Thoracic aorta (tissue), 2 donors: Measurements from ENCODE around the gene YBEY. TPM values are rescaled to one million over a fixed set of nuclear protein-coding genes. Genes with fewer than 3 reads are reported as not detected.

Experiments used
- ATAC-seq: fragments of 150-250 bp; one replicate; pipeline ENCODE4 v1.8.0; 2017; ENCODE audit warnings: low read depth; ENCODE audit not compliant: insufficient number of reproducible peaks, low FRiP score
- DNase-seq: peaks from one replicate; pipeline ENCODE4 v3.0.0-alpha.2; 2020; ENCODE audit warnings: low spot score
- H3K27ac ChIP-seq, 2 donors: fragments of 200-600 bp; sonication (generic); 1 replicate in 1 of 2; 2 replicates in 1 of 2; pipeline ENCODE4 v1.5.1; 2016; ENCODE audit warnings: mild to moderate bottlenecking in 2 of 2, moderate library complexity in 2 of 2
- H3K27me3 ChIP-seq: fragments of 200-600 bp; sonication (generic); replicated peaks from 2 replicates; pipeline ENCODE4 v1.6.0; 2016; ENCODE audit warnings: mild to moderate bottlenecking; ENCODE audit not compliant: insufficient read depth
- H3K36me3 ChIP-seq: fragments of 200-600 bp; sonication (generic); one replicate; pipeline ENCODE4 v1.5.1; 2016
- H3K4me1 ChIP-seq, 2 donors: fragments of 200-600 bp; sonication (generic); 1 replicate in 1 of 2; 2 replicates in 1 of 2; pipeline versions ENCODE4 v1.5.1 to v1.6.0; 2016; ENCODE audit warnings: low read depth in 2 of 2, mild to moderate bottlenecking in 1 of 2; ENCODE audit not compliant: control insufficient read depth in 1 of 2
- H3K4me3 ChIP-seq: fragments of 200-600 bp; sonication (generic); 2 replicates; pipeline ENCODE4 v1.5.1; 2016; ENCODE audit warnings: mild to moderate bottlenecking
- H3K9me3 ChIP-seq: fragments of 200-600 bp; sonication (generic); 2 replicates; pipeline ENCODE4 v1.5.1; 2016
- CTCF ChIP-seq: fragments of 200-600 bp; sonication (generic); IDR thresholded peaks from one replicate; pipeline ENCODE4 v1.5.1; 2019; ENCODE audit warnings: antibody characterized with exemption
- total RNA-seq, 2 donors: library from RNA; depleted of rRNA; stranded (reverse); fragments of >200 nt; gene quantifications; one replicate each; pipeline versions ENCODE4 v1.1.0 to v1.2.3, GENCODE V29; 2016

YBEY gene
- total RNA-seq, 2 donors from 2014 or later: 5.1 to 11.9 TPM

- DNase-seq: peak; percentile 20
- no peak for TF ChIP-seq CTCF
- ATAC-seq: peak; percentile 85
Measured at GRCh38 chr21:46324390-46325072, 38.4 kb downstream of the YBEY start.

GRCh38 chr21:46325073-46325912 lies 39.2 kb downstream of the YBEY start:
- H3K9me3 ChIP-seq: no peaks in the 10 kb centered on the region
- ATAC-seq (no peak), DNase-seq (no peak)
- peak overlapping the region; percentile 64 to 72 for H3K27ac ChIP-seq
- H3K27me3 ChIP-seq: no peaks in the 10 kb centered on the region
- H3K4me3 ChIP-seq: peak overlapping the region; percentile 87
- H3K4me1 ChIP-seq: peaks cover 13 to 29% of the 10 kb centered on the region in 2 donors
- TF ChIP-seq CTCF: no peak
- H3K36me3 ChIP-seq: peaks cover 6% of the 10 kb centered on the region

More at GRCh38 chr21:46324390-46325072, 38.4 kb downstream of the YBEY start:
- no peaks in the 10 kb centered on the region for H3K27me3 ChIP-seq
- H3K4me3 ChIP-seq: peak overlapping the region; percentile 87
- H3K4me1 ChIP-seq: peaks cover 13 to 29% of the 10 kb centered on the region in 2 donors
- peaks cover 6% of the 10 kb centered on the region for H3K36me3 ChIP-seq
- no peaks in the 10 kb centered on the region for H3K9me3 ChIP-seq
- peak overlapping the region; percentile 91 to 95 for H3K27ac ChIP-seq

GRCh38 chr21:46326110-46326703 lies 40.1 kb downstream of the YBEY start:
- no peaks in the 10 kb centered on the region for H3K27me3 ChIP-seq
- DNase-seq (no peak), ATAC-seq (no peak)
- no peak for TF ChIP-seq CTCF
- peaks cover 13 to 29% of the 10 kb centered on the region in 2 donors for H3K4me1 ChIP-seq
- no peaks in the 10 kb centered on the region for H3K9me3 ChIP-seq
- no peak overlapping the region for H3K27ac ChIP-seq
- peaks cover 6% of the 10 kb centered on the region for H3K36me3 ChIP-seq
- H3K4me3 ChIP-seq: no peak overlapping the region

GRCh38 chr21:46327711-46328110 lies 41.6 kb downstream of the YBEY start:
- H3K36me3 ChIP-seq: peaks cover 6% of the 10 kb centered on the region
- no peaks in the 10 kb centered on the region for H3K9me3 ChIP-seq
- TF ChIP-seq CTCF: no peak
- H3K27ac ChIP-seq: no peak overlapping the region
- ATAC-seq (no peak), DNase-seq (no peak)
- no peaks in the 10 kb centered on the region for H3K27me3 ChIP-seq
- H3K4me3 ChIP-seq: no peak overlapping the region
- peaks cover 6 to 21% of the 10 kb centered on the region in 2 donors for H3K4me1 ChIP-seq

GRCh38 chr21:46328151-46328550 lies 42.0 kb downstream of the YBEY start:
- H3K9me3 ChIP-seq: no peaks in the 10 kb centered on the region
- no peak for DNase-seq
- no peaks in the 10 kb centered on the region for H3K27me3 ChIP-seq
- no peak overlapping the region for H3K27ac ChIP-seq
- H3K4me3 ChIP-seq: no peak overlapping the region
- H3K4me1 ChIP-seq: peaks cover 2 to 17% of the 10 kb centered on the region in 2 donors
- no peak for ATAC-seq
- no peak for TF ChIP-seq CTCF
- H3K36me3 ChIP-seq: peaks cover 6% of the 10 kb centered on the region
